Forelimb muscle (tissue), 1 donor: Measurements from ENCODE around the gene MOXD1. TPM values are rescaled to one million over a fixed set of nuclear protein-coding genes. Genes with fewer than 3 reads are reported as not detected.

Experiments
- polyA plus RNA-seq: library from polyadenylated mRNA; unstranded; fragments of 120-200 nt; gene quantifications from one replicate; pipeline ENCODE4 v1.2.1, GENCODE V29; 2013; ENCODE audit not compliant: insufficient read length

The MOXD1 gene
- polyA plus RNA-seq, 1 donor: 2.8 TPM

Other genes starting within 250 kb of the MOXD1 start
- gene STX7, start 111.6 kb upstream of the MOXD1 start, polyA plus RNA-seq: 34.9 TPM
- not detected for gene TAAR9, start 136.8 kb upstream of the MOXD1 start, polyA plus RNA-seq
- not detected for gene TAAR8, start 151.2 kb upstream of the MOXD1 start, polyA plus RNA-seq
- gene TAAR6, start 168.8 kb upstream of the MOXD1 start, polyA plus RNA-seq: not detected
- not detected for gene TAAR5, start 188.3 kb upstream of the MOXD1 start, polyA plus RNA-seq
- not detected for gene TAAR2, start 222.8 kb upstream of the MOXD1 start, polyA plus RNA-seq